NCI-H510A (cell line): ENCODE results near the gene PDCD4.

Experiments
- DNase-seq: peaks from one replicate; lab custom pipeline; 2025; lab: John Stamatoyannopoulos, UW

PDCD4 gene

GRCh38 chr10:110871298-110872084 is at the start of gene PDCD4:
Gene PDCD4 (plus strand): TSS chr10:110871928. CDS start chr10:110876028, 4,100 bp downstream.
- peak; percentile 98 for DNase-seq

GRCh38 chr10:110822035-110822711 is 49.6 kb upstream of the PDCD4 start:
- DNase-seq: no peak

DNA sequence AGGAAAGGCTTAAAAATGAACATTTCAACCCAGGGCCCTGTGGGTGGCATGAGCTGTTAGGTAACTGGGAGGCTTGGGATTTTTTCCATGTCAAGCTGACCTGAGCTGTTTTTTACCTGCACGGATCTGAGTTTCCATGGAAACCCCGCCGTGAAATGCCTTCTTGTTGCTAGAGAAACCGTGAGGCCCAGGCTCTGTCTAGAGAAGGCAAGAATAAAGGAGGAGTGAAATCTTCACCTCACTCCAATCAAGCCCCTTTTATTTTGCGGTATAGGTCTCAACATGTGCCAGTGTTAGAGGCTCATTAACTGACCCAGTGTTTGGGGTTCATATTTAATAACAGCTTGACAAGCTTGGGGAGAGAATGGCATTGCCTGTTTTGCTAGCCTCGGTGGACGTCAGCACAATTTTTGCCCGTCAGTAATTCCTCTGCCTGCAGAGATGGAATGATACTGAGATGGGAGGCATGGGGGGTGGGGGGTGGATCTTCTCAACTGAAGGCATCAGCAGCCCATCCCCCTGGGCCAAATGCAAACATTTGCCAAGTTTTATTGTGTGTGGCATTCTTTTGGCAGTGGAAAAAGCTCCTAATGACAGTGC is 48.9 kb upstream of the PDCD4 start:
- DNase-seq: no peak

- no peak for DNase-seq
Measured at GRCh38 chr10:110824152-110824441, 47.6 kb upstream of the PDCD4 start.

DNA sequence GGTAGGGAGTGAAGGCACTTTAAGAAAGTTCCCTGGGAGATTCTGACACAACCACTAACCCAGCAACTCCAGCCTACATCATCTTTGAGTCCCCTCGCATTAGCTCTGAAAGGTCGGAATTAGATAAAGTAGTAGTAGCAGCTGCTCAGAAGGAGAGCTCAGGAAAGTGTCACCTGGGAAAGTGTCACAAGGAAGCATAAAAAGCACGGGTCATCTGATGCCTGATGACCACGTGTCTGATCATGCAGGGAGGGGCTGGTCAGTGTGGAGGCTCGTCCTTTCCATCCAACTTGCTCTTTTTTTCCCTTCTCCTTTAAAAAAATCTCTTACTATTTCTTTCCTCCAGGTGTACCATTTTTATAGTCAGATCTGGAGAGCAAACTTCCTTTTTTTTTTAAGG is 47.1 kb upstream of the PDCD4 start:
- DNase-seq: no peak

GRCh38 chr10:110825508-110825907 is 46.2 kb upstream of the PDCD4 start:
- no peak for DNase-seq

- DNase-seq: no peak
Measured at GRCh38 chr10:110827410-110827809, 44.3 kb upstream of the PDCD4 start.

GRCh38 chr10:110827875-110828274 is 43.9 kb upstream of the PDCD4 start:
- DNase-seq: no peak

GRCh38 chr10:110828525-110828924 is 43.2 kb upstream of the PDCD4 start:
- no peak for DNase-seq

GRCh38 chr10:110829721-110830410 is 41.9 kb upstream of the PDCD4 start:
- no peak for DNase-seq

DNA sequence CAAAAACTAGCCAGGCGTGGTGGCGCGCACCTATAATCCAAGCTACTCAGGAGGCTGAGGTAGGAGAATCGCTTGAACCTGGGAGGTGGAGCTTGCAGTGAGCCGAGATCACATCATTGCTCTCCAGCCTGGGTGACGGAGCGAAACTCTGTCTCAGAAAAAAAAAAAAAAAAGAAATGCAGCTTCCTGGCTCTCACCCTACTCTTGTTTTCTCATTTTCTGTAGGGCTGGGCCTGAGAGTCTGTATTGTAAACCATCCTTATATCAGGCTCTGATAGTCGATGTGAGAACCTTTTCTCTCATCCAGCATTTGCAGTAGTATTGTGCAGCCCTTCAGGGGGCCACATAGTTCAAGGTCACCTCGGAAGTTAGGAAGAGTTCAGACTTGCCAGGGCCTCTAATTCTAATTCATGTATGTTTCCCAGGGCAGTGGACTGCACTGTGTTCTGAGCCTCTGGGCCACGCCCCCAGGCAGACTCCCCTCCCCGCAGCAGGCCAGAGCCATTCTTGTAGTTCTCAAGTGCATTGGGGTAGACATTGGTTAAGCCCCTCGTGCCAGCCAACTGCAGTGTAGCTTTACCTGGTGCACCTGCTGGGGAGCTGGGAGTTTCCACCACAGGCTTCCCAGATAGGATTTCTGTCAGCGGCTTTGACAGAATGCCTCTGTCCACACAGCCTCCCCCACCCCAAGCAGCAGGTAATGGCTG is 38.3 kb upstream of the PDCD4 start:
- peak; percentile 28 for DNase-seq

- DNase-seq: no peak
Measured at GRCh38 chr10:110833941-110834628, 37.6 kb upstream of the PDCD4 start.

DNA sequence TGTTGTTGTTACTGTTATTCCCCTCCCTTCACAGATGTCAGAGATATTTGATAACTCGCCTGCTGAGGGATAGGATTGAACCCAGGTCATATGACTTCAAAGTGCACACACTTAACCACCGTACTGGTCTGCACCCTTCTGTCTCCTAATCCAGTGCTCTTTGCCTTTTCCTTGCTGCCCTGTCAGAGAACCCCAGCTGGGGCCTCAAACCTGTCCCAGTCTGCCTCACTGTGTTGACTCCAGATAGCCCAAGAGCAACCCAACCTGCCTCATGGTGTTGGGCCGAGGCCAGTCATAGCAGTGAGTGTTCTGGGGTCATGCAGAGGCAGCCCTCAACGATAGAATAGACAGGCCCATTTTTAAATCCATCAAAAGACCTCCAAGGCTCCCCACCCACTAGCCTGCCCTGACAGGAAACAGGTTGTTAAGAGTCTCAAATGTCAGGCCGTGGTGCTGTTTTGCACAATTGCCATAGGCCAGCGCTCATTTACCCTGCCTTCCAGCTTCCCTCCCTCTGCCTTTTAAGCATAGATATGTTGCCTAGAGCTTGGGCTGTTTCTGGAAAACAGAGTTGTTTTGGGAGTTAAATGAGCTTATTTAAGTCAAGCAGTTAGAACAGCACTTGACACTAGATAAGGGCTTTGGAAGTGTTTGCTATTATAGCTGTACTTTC is 37.0 kb upstream of the PDCD4 start:
- DNase-seq: peak; percentile 59

GRCh38 chr10:110835841-110836240 is 35.9 kb upstream of the PDCD4 start:
- DNase-seq: no peak

GRCh38 chr10:110836706-110837105 is 35.0 kb upstream of the PDCD4 start:
- DNase-seq: no peak

DNA sequence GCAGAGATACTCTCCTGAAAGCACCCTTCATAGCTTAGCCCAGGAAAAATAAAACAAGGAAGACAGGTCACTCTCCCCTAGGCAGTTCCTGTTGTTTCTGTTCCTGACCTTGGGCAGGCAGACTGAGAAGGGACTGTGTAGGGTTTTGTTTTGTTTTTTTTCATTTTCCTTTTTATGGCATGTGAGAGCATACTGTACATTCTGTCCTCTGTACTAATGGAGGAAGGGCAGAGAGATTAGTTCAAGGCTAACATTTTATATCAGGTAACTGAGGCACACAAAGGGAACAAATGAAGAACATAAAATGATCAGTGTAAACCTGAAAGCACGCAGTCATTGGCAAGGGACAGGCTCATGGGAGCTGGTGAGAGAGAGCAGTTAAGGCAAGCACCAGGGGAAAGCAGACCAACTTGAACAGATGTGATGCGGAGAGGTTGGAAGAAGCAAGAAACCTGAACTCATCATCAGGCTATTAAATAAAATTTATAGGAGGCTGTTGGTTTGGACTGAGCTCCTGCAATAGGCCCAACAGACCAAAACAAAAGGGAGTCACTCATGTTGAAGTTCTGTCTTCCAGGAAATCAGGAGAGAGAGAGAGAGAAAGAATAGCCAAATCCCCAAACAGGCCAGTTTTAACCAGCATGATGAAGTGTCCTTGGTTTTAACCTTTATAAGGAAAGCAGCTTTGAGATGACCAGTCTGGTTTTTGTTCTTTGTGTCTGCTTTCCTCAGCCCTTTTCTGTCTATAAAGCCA is 34.1 kb upstream of the PDCD4 start:
- no peak for DNase-seq

DNA sequence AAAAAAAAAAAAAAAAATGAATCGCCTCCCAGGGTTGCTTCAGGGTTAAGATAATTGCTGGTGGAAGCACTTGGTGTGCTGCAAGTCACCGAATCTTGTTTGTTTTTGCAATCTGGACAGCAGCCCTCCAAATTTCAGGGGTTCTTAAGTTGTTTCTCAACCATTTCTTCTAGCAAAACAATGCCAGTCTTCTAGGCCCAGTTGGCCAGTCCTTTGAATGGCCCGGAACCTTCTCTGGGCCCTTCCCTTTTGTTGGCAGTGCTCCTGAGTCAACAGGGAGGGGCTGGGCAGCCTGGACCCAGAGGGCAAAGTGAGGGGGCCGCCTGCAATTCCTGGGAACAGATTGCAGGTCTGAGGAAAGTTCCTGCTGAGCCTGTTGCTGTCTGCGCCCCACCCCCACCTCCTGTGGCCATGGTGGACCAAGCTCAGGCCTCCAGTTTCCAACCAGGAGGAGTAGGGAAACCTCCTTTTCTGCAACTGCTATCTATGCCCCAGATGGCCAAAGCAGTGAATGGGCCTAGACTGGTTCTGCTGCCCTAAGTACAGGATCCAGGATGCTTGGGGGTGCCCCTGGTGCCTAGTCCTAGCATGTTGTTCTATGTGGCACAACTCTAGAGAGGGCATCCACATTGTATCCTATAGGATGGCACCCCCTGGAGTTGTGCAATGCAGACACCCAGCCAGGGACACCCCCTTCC is 31.4 kb upstream of the PDCD4 start:
- no peak for DNase-seq

- no peak for DNase-seq
Measured at GRCh38 chr10:110840923-110841428, 30.8 kb upstream of the PDCD4 start.

- DNase-seq: no peak
Measured at GRCh38 chr10:110841767-110842267, 29.9 kb upstream of the PDCD4 start.
